HG03439 (cell line): ENCODE results near the gene YES1.
"Not testable (repeated sequence)": the region's sequence is repeated elsewhere in the genome, so short reads cannot be mapped to it uniquely, and the experiment has no call there.

Experiments
- ATAC-seq: cut with Tn5 transposase; IDR thresholded peaks from one replicate; pipeline ENCODE4 v1.9.1; 2021; ENCODE audit warnings: mild to moderate bottlenecking, moderate library complexity; ENCODE audit not compliant: unreplicated experiment

YES1 gene

DNA sequence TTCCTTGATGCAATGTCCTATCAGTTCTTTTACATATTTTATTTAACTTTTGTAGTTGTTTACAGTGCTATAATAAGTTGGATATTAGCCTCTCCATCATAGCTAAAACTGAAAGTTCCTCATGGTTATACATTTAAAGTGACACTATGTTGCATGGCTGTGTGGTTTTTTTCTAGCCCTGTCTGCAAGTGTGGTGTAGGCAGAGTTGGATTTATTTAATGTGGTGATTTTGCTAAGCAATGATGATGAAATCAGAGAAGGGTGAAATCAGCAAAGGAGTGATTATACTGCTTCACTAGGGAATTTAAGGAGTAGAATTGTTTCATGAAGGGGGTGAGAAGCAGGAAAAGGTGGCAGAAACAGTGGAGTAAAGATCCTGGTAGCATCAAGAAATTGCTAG, 81.3 kb downstream of the YES1 start:
- no peak for ATAC-seq

DNA sequence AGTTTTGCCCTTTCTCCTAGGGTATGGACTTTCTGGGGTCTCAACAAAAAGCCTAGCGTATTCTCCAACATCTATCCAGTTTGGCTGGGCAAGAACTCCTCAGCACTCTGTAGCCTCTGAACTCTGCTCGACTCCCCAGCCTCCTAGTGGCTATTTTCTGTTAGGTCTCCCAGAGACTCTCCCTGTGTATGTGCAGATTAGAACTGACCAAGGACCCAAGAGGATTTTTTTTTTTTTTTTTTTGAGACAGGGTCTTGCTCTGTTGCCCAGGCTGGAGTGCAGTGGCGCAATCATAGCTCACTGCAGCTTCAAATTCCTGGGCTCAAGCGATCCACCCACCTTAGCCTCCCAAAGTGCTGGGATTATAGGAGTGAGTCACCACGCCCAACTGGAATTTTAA, 81.9 kb downstream of the YES1 start:
- ATAC-seq: not testable (repeated sequence)

- ATAC-seq: no peak
These were observed 86.4 kb downstream of the YES1 start for GRCh38 chr18:725646-726045.

DNA sequence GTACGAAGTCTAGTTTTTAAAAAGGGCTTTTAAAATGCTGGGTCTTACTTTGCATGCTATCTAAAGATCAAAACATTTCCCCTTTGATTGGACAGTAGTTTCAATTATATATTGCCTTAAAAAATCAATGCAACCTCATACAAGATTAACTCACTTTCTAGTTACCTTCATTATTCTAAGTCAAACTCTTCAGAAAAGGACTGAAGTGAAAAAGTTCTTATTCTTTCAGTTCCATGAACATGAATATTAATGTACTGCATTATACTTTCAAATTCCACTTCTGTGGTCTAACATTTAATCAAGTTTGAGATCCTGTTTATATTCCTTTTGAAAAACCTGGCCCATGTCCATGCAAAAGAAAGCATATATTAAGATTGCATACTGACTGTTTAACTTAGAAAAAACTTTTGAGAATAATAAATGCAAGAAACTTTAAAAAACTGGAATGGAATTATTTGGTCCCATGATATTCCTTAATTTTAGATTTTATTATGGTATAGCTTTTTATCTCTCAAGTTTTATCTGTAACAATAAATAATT, 88.4 kb downstream of the YES1 start:
- ATAC-seq: no peak

- ATAC-seq: no peak
These were observed 95.0 kb downstream of the YES1 start for GRCh38 chr18:717003-717402.

DNA sequence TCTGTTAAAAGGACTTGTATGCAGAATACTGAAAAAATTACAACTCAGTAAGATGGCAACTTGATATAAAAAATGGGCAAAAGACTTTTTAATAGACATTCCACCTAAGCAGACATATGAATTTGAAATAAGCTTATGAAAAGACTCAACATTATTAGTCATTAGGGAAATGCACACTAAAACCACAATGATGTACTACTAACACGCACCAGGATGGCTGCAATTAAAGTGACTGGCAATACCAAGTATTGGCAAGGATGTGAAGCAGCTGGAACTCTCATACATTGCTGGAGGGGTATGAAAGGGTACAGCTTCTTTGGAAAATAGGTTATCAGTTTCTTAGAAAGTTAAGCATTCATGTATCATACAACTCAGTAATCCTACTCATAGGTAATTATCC, 96.4 kb downstream of the YES1 start:
- no peak for ATAC-seq

GRCh38 chr18:713135-713490, 98.9 kb downstream of the YES1 start:
- ATAC-seq: no peak

DNA sequence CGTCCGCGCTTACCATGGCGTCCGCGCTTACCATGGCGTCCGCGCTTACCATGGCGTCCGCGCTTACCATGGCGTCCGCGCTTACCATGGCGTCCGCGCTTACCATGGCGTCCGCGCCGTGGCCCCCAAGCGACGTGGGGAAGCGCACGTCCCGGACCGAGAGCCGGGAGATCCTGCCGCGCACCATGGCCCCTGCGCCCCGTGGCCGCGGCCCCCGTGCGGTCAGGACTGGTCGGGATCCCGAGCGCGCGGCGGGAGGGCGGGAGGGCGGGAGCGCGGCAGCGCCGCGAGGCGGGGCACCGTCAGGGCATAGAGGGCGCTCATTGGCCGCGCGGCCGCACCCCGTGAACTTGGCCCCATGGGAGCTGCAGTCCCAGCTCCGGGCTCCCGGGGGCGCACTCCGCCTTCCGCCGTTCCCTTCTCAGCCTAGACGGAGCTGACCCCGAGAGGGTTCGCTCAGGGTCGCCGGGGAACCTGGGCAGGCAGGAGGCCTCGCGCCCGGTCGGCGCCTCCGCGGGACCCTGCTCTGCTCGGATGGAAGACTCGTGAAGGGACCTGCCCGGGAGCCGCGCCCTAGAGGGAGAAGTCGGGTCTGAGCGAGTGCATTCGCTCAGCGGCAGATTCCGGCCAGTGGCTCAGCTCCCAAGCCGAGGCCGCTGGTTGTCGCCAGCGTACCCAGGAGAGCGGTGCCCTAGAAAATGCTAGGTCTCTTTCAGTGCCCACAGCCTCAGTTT, 99.5 kb downstream of the YES1 start, which contains the start of gene ENOSF1:
TSS of gene ENOSF1 (minus strand) at position 230 of the 734 bp plus-strand sequence. CDS start at position 187, 43 bp downstream.
- peak; percentile 78 for ATAC-seq

DNA sequence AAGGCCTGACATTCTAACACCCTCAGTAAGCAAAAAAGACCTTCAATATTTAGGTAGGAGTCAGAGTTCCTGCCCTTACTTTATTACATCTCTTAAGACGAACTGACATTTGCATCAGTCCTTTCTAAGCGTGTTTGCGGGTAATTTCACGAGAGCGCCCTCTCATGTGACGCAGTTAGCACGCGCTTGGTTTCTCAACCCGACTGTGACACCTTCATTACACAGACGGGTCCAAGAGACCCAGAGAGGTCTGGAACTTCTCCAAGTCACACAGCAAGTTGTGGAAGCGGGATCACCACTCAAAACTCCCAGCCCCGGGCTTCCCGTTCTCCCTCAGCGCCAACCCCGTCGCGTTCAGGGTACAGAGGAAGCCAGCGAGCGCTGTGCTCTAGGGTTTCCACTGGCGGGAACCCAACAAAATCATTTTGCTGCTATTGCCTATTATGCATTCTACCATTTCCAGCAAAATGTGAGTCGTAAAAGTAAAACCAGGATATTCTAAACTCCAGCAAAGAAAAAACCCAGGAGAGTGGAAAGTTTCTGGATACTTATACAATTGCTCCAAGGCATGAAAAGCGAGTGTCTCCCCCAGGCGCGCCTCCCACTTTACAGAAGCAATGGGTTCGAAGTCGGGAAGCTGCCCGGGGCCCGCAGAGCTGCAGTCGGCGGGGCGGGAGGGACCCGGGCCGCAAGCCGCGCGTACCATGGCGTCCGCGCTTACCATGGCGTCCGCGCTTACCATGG, 100.2 kb downstream of the YES1 start:
- peak; percentile 73 for ATAC-seq

- ATAC-seq: no peak
These were observed 100.8 kb downstream of the YES1 start for GRCh38 chr18:711310-711656.

DNA sequence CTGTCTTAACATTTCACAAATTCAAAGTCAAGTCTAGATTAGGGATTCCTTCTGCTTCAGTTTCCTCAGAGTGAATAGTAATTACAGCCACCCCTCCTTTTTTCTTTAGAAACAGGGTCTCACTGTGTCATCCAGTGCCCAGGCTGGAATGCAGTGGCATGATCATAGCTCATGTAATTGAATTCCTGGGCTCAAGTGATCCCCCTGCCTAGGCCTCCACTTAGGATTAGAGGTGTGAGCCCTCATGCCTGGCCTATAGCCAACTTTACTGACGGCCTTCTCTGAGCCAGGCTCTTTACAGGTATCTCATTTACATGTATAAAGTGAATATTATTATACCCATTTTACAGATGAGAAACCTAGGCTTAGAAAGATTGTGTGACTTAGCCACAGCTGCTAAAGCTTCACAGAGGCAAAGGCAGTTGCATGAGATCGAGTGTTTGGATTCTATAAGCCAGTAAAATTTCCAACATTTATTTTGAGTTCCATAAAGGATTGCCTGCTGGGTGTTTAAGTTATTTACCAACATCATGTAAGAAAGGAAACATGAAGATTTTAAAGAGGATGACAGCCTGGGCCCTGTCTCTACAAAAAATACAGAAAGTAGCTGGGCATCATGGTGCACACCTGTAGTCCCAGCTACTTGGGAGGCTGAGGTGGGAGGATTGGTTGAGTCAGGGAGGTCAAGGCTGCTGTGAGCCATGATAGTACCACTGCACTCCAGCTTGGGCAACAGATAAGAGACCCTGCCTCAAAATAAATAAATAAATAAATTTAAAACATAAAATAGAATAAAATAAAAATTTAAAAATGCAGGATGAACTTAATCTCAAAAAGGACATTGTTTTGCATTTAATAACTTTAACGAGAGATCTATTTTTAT, 101.4 kb downstream of the YES1 start:
- no peak for ATAC-seq

- no peak for ATAC-seq
These were observed 102.3 kb downstream of the YES1 start for GRCh38 chr18:709771-710170.

DNA sequence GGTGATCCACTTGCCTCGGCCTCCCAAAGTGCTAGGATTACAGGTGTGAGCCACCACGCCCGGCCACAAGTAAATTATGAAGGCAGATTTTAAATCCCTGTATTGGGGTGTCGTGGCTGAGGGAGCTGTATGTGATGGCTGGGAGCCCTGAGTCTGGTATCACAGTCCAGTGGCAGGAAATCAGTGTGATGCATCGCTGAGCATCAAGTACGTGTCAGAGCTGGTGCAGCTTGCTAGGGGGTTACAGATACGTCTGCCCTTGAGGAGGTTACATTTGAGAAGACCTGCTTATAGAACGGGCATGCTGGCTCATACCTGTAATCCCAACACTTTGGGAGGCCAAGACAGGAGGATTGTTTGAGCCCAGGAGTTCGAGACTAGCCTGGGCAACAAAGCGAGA, 103.9 kb downstream of the YES1 start:
- no peak for ATAC-seq

DNA sequence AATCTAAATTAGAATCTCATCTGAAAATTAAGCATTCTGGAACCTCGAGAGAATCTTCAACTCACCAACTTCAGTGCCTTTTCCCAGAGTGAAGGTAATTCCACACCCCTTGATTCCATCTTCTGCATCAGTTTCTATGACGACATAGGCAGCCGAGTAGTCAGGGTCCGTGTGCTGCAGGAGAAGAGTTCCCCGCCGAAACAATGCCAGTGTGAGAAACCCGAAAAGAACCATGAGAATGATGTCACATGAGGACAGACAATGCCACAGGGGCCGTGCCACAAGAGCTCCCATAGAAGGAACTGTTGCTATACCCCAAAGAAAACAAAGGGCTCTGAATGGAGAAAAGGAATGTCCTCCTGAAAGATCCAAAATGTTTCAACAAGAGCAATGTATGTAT, 105.6 kb downstream of the YES1 start:
- ATAC-seq: no peak

DNA sequence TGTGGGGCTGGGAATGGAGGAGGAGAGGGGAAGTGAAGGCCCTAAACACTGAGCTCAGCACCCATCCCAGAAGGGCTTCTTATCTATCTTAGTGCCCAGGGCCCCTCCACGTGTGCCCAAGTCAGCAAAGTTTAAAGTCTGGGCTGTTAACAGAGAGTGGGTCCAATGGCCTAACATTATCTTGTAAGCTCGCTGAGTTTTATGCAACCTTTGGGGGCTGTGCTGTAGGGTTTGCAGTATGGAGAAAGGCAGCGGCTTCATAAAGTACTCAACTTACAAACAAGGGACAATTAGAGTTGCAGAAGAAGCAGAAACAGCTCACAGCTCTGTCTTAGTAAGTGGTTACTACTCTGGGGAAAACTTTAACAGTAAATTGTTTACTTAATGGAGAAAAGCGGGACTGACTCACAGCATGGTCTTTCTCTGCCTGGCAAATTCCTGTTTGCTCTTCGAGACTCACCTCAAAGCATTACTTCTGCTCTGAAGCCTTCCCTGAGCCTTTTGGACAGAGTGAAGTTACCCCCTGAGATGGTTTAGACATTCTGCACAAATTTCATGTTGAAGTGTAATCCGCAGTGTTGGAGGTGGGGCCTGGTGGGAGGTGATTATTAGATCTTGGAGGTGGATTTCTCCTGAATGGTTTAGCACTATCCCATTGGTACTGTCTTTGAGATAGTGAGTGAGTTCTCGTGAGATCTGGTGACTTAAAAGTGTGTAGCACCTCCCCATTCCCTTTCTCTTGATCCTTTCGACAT, 108.7 kb downstream of the YES1 start:
- no peak for ATAC-seq

GRCh38 chr18:697800-698199, 114.2 kb downstream of the YES1 start:
- ATAC-seq: no peak

GRCh38 chr18:697012-697411, 115.0 kb downstream of the YES1 start:
- no peak for ATAC-seq

DNA sequence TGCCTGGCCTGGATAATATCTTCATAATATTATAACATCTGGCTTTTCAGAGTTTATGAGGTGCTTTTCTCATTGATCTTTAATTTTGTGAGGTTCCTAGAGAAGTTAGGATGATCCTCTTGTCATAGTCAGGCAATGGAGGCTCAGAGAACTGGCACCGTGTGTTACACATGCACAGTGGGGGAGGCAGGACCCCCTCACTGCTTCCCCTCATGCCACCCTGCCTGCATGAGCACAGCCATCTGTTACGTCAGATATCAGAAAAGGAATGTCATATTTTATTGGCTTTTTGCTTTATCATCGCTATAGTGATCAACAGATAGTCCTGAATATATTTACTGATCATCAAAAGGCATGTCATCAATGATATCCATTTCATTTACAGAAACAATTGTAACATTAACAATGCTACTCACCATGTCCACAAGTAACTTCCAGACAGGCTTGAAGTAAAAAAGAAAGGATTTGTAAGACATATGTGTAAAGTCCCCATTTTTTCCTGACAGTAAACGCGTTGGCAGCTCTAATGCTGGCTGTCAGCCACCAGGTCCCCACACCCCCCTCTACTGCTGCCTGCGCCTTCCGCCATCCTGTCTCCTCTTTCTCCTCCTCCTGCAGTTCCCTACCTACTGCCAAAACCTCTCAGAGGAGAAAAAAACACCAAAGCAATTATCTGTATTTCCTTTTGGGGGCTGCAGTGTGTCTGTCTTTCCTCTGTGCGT, 118.4 kb downstream of the YES1 start:
- ATAC-seq: no peak

DNA sequence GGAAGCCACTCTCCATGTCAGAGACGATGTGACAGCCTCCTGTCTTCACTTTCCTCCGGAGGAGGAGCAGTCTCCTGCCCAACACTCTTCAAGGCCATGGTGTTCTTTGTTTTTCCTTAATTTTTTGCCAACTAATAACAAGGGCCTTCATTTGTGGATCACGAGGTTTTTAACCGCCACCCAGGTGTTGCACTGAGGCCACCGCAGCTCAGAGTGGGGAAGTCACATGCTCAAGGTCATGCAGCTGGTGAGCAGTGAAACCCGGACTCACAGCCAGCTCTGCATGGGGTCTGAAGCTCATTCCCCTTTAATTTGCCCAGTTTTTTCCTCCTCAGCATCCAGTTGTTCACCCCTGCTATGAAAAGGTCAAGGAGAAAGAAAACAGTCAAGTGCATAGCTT, 119.2 kb downstream of the YES1 start:
- ATAC-seq: no peak

GRCh38 chr18:688323-688722, 123.7 kb downstream of the YES1 start:
- ATAC-seq: no peak
